Smooth muscle cell (in vitro differentiated cells): Measurements from ENCODE around the gene ITGA4. TPM values are rescaled to one million over a fixed set of nuclear protein-coding genes. Genes with fewer than 3 reads are reported as not detected.
"Not testable (repeated sequence)": the region's sequence is repeated elsewhere in the genome, so short reads cannot be mapped to it uniquely, and the experiment has no call there.

ENCODE experiments used
- DNase-seq: peaks from one replicate; lab custom pipeline; 2025; ENCODE audit not compliant: unreplicated experiment; lab: John Stamatoyannopoulos, UW
- H2AFZ ChIP-seq: fragments of 200-600 bp; sonication (generic); 2 replicates; pipeline ENCODE4 v1.6.0; 2016; ENCODE audit warnings: antibody characterized with exemption, low read depth, mild to moderate bottlenecking
- H3F3A ChIP-seq: fragments of 200-600 bp; sonication (generic); 2 replicates; pipeline ENCODE4 v1.6.0; 2017; ENCODE audit warnings: antibody characterized with exemption, low read depth
- H3K27ac ChIP-seq: fragments of 200-600 bp; sonication (generic); 2 replicates; pipeline ENCODE4 v1.5.1; 2016; ENCODE audit warnings: low read depth, mild to moderate bottlenecking
- H3K27me3 ChIP-seq: fragments of 200-600 bp; sonication (generic); 2 replicates; pipeline ENCODE4 v1.6.1; 2016; ENCODE audit warnings: low read depth, mild to moderate bottlenecking
- H3K36me3 ChIP-seq: fragments of 200-600 bp; sonication (generic); 2 replicates; pipeline ENCODE4 v1.5.1; 2016; ENCODE audit warnings: low read depth
- H3K4me1 ChIP-seq: fragments of 200-600 bp; sonication (generic); 2 replicates; pipeline ENCODE4 v1.5.1; 2016; ENCODE audit warnings: low read depth
- H3K4me2 ChIP-seq: fragments of 200-600 bp; sonication (generic); 2 replicates; pipeline ENCODE4 v1.6.0; 2016; ENCODE audit warnings: mild to moderate bottlenecking
- H3K4me3 ChIP-seq: fragments of 200-600 bp; sonication (generic); 2 replicates; pipeline ENCODE4 v1.5.1; 2016; ENCODE audit warnings: mild to moderate bottlenecking
- H3K79me2 ChIP-seq: fragments of 200-600 bp; sonication (generic); 2 replicates; pipeline ENCODE4 v1.6.0; 2016; ENCODE audit warnings: low read depth, mild to moderate bottlenecking
- H3K9ac ChIP-seq: fragments of 200-600 bp; sonication (generic); 2 replicates; pipeline ENCODE4 v1.6.0; 2016; ENCODE audit warnings: low read depth
- H3K9me3 ChIP-seq: fragments of 200-600 bp; sonication (generic); replicated peaks from 2 replicates; pipeline ENCODE4 v1.5.1; 2016; ENCODE audit warnings: low read depth
- H4K20me1 ChIP-seq: fragments of 200-600 bp; sonication (generic); 2 replicates; pipeline ENCODE4 v1.6.0; 2016; ENCODE audit warnings: low read depth
- CTCF ChIP-seq: fragments of 200-600 bp; sonication (generic); IDR thresholded peaks from 2 replicates; pipeline ENCODE4 v1.5.1; 2017; ENCODE audit warnings: borderline replicate concordance, mild to moderate bottlenecking, antibody characterized with exemption; ENCODE audit not compliant: insufficient read depth, poor library complexity, severe bottlenecking
- WGBS: methylation state at CpG from one replicate; pipeline ENCODE4 v1.1.7; 2016; ENCODE audit warnings: low lambda C conversion rate; 5-methylcytosine and 5-hydroxymethylcytosine counted together
- polyA plus RNA-seq: library from polyadenylated mRNA; unstranded; fragments of >200 nt; fragmentation: Nextera tagmentation; extraction: Ambion mirVana; gene quantifications from 2 replicates; pipeline ENCODE4 v1.2.1, GENCODE V29; 2016
- total RNA-seq: library from RNA; depleted of rRNA; stranded (reverse); fragments of >200 nt; gene quantifications from 2 replicates; pipeline ENCODE4 v1.2.3, GENCODE V29; 2014

Gene ITGA4
- total and polyA plus RNA-seq, 2 experiments from 2014 or later, result 7.1 to 16.3 TPM

- 85% methylated on average over 4 of the region's 4 CpGs for WGBS
- Histone ChIP-seq H3K9ac (no peak overlapping the region), H3K4me1 (no peaks in the 10 kb centered on the region), H3F3A (no peaks in the 10 kb centered on the region), H3K36me3 (no peaks in the 10 kb centered on the region), H3K4me2 (no peak overlapping the region), H2AFZ (no peak overlapping the region), H3K4me3 (no peak overlapping the region), H4K20me1 (no peaks in the 10 kb centered on the region), H3K9me3 (no peaks in the 10 kb centered on the region), H3K27ac (no peak overlapping the region), H3K79me2 (no peaks in the 10 kb centered on the region), H3K27me3 (peaks cover 14% of the 10 kb centered on the region)
- no peak for TF ChIP-seq CTCF
- DNase-seq, result no peak
Measured at GRCh38 chr2:181446985-181447384, 10.2 kb upstream of the ITGA4 start.

GRCh38 chr2:181449278-181449677, 7.9 kb upstream of the ITGA4 start:
- DNase-seq, H3K4me2 ChIP-seq, H3K4me3 ChIP-seq, H4K20me1 ChIP-seq, H3F3A ChIP-seq, H2AFZ ChIP-seq, H3K27ac ChIP-seq, H3K27me3 ChIP-seq, H3K4me1 ChIP-seq, H3K36me3 ChIP-seq, H3K79me2 ChIP-seq, H3K9me3 ChIP-seq, H3K9ac ChIP-seq: not testable (repeated sequence)

GRCh38 chr2:181454686-181455450, 2.3 kb upstream of the ITGA4 start:
- Histone ChIP-seq H3K9ac (no peak overlapping the region), H3K27me3 (no peaks in the 10 kb centered on the region), H3K4me2 (no peak overlapping the region), H3K27ac (no peak overlapping the region), H3K4me3 (no peak overlapping the region), H3K79me2 (no peaks in the 10 kb centered on the region), H3F3A (no peaks in the 10 kb centered on the region), H2AFZ (no peak overlapping the region), H3K4me1 (peaks cover 10% of the 10 kb centered on the region), H3K9me3 (no peaks in the 10 kb centered on the region), H3K36me3 (no peaks in the 10 kb centered on the region), H4K20me1 (no peaks in the 10 kb centered on the region)
- DNase-seq, result no peak
- no peak for TF ChIP-seq CTCF
- WGBS, result 81% methylated on average over 6 of the region's 6 CpGs

GRCh38 chr2:181456660-181457120, 496 bp upstream of the ITGA4 start:
- Histone ChIP-seq H3K9me3 (no peaks in the 10 kb centered on the region), H3K4me3 (peak overlapping the region; percentile 64), H3K4me2 (peak overlapping the region; percentile 96), H2AFZ (peak overlapping the region; percentile 98), H3K79me2 (no peaks in the 10 kb centered on the region), H4K20me1 (no peaks in the 10 kb centered on the region), H3K27me3 (no peaks in the 10 kb centered on the region), H3K4me1 (peaks cover 10% of the 10 kb centered on the region), H3K27ac (no peak overlapping the region), H3K9ac (peak overlapping the region; percentile 21), H3F3A (no peaks in the 10 kb centered on the region), H3K36me3 (no peaks in the 10 kb centered on the region)
- no peak for DNase-seq
- 13% methylated on average over 17 of the region's 17 CpGs for WGBS
- no peak for TF ChIP-seq CTCF
